Prostate gland (tissue), 2 donors: ENCODE results near the gene ARL15. TPM values are rescaled to one million over a fixed set of nuclear protein-coding genes. Genes with fewer than 3 reads are reported as not detected.

Source experiments
- DNase-seq: peaks from one replicate; pipeline ENCODE4 v3.0.0-alpha.2; 2019; ENCODE audit warnings: low spot score
- H3K27ac ChIP-seq, 2 donors: fragments of 200-600 bp; sonication (generic); 2 replicates each; pipeline ENCODE4 v1.5.1; 2017 to 2019
- H3K27me3 ChIP-seq: fragments of 200-600 bp; sonication (generic); replicated peaks from 2 replicates; pipeline ENCODE4 v1.5.1; 2019; ENCODE audit not compliant: insufficient read depth
- H3K36me3 ChIP-seq, 2 donors: fragments of 200-600 bp; sonication (generic); 1 replicate in 1 of 2; 2 replicates in 1 of 2; pipeline versions ENCODE4 v1.5.1 to v1.8.1; 2017 to 2019
- H3K4me1 ChIP-seq: fragments of 200-600 bp; sonication (generic); replicated peaks from 2 replicates; pipeline ENCODE4 v1.5.1; 2019
- H3K4me3 ChIP-seq, 2 donors: fragments of 200-600 bp; sonication (generic); 2 replicates each; pipeline ENCODE4 v1.5.1; 2017 to 2019
- H3K9me3 ChIP-seq: fragments of 200-600 bp; sonication (generic); 2 replicates; pipeline ENCODE4 v1.5.1; 2017
- CTCF ChIP-seq, 4 experiments: fragments of 200-600 bp in 2 of 4; fragments of 450-650 bp in 2 of 4; sonication (generic) in 2 of 4; IDR thresholded peaks; 1 replicate in 3 of 4; 2 replicates in 1 of 4; pipeline ENCODE4 v1.5.1; 2016 to 2019; ENCODE audit warnings: antibody characterized with exemption in 4 of 4, mild to moderate bottlenecking in 2 of 4, moderate library complexity in 2 of 4
- POLR2A ChIP-seq: fragments of 450-650 bp; IDR thresholded peaks from one replicate; pipeline ENCODE4 v1.6.1; 2016; ENCODE audit warnings: antibody characterized with exemption, mild to moderate bottlenecking
- POLR2AphosphoS5 ChIP-seq: sonication (generic); formaldehyde crosslinking; IDR thresholded peaks from one replicate; pipeline ENCODE4 v1.6.1; 2017; ENCODE audit warnings: antibody characterized with exemption
- WGBS: methylation state at CpG from one replicate; pipeline ENCODE4 v1.1.5; 2018; 5-methylcytosine and 5-hydroxymethylcytosine counted together
- intact Hi-C: fragments of 100-400 bp; cut with DNase I; formaldehyde crosslinking; loops from one replicate; pipeline ENCODE4 v1.14.2; 2022
- total RNA-seq, 2 donors: library from RNA; depleted of rRNA; stranded (reverse); fragments of >200 nt; gene quantifications; one replicate each; pipeline ENCODE4 v1.1.0, GENCODE V29; 2016

ARL15 gene
- total RNA-seq, 2 donors from 2014 or later: 16.1 to 38.4 TPM

GRCh38 chr5:54117957-54118356, 192.4 kb downstream of the ARL15 start:
- Histone ChIP-seq H3K36me3 (no peaks in the 10 kb centered on the region), H3K4me3 (no peak overlapping the region), H3K9me3 (no peaks in the 10 kb centered on the region), H3K27ac (no peak overlapping the region), H3K27me3 (no peaks in the 10 kb centered on the region), H3K4me1 (no peaks in the 10 kb centered on the region)
- intact Hi-C loops: no loop called here
- no peak for DNase-seq
- no peak for TF ChIP-seq POLR2AphosphoS5
- TF ChIP-seq CTCF (IDR thresholded peaks at IDR 0.05): no peak
- no peak for TF ChIP-seq POLR2A
- WGBS: 87% methylated on average over 2 of the region's 2 CpGs

- Histone ChIP-seq H3K27me3 (no peaks in the 10 kb centered on the region), H3K27ac (no peak overlapping the region), H3K9me3 (no peaks in the 10 kb centered on the region), H3K4me1 (no peaks in the 10 kb centered on the region), H3K36me3 (no peaks in the 10 kb centered on the region), H3K4me3 (no peak overlapping the region)
- 90% methylated on average over 3 of the region's 3 CpGs for WGBS
- intact Hi-C loops: no loop called here
- TF ChIP-seq POLR2A (no peak), CTCF (IDR thresholded peaks at IDR 0.05) (no peak), POLR2AphosphoS5 (no peak)
- no peak for DNase-seq
Observed at GRCh38 chr5:54115735-54116403, 194.5 kb downstream of the ARL15 start.

GRCh38 chr5:54113060-54113459, 197.3 kb downstream of the ARL15 start:
- H3K4me3 ChIP-seq: no peak overlapping the region

GRCh38 chr5:54109626-54110330, 200.6 kb downstream of the ARL15 start:
- no peak overlapping the region for H3K27ac ChIP-seq
- H3K4me3 ChIP-seq: no peak overlapping the region
- 62% methylated on average over 1 of the region's 1 CpG for WGBS
- intact Hi-C loops: no loop called here
- no peaks in the 10 kb centered on the region for H3K4me1 ChIP-seq
- no peaks in the 10 kb centered on the region for H3K27me3 ChIP-seq
- no peak for DNase-seq
- H3K9me3 ChIP-seq: no peaks in the 10 kb centered on the region
- TF ChIP-seq POLR2A: no peak
- TF ChIP-seq POLR2AphosphoS5: no peak
- TF ChIP-seq CTCF (IDR thresholded peaks at IDR 0.05): no peak
- no peaks in the 10 kb centered on the region for H3K36me3 ChIP-seq

More at GRCh38 chr5:54113060-54113459, 197.3 kb downstream of the ARL15 start:
- TF ChIP-seq POLR2AphosphoS5: no peak
- no peaks in the 10 kb centered on the region for H3K36me3 ChIP-seq
- WGBS: 61% methylated on average over 5 of the region's 5 CpGs
- intact Hi-C loops: no loop called here
- H3K9me3 ChIP-seq: no peaks in the 10 kb centered on the region
- no peaks in the 10 kb centered on the region for H3K4me1 ChIP-seq
- no peak for DNase-seq
- no peak overlapping the region for H3K27ac ChIP-seq
- H3K27me3 ChIP-seq: no peaks in the 10 kb centered on the region

GRCh38 chr5:54108136-54108535, 202.2 kb downstream of the ARL15 start:
- no peak for DNase-seq
- no peak overlapping the region for H3K27ac ChIP-seq
- TF ChIP-seq POLR2AphosphoS5 (no peak), POLR2A (no peak), CTCF (IDR thresholded peaks at IDR 0.05) (no peak)
- H3K9me3 ChIP-seq: no peaks in the 10 kb centered on the region
- intact Hi-C loops: no loop called here
- H3K4me1 ChIP-seq: no peaks in the 10 kb centered on the region
- WGBS: 94% methylated on average over 3 of the region's 3 CpGs
- no peaks in the 10 kb centered on the region for H3K36me3 ChIP-seq
- H3K27me3 ChIP-seq: no peaks in the 10 kb centered on the region
- H3K4me3 ChIP-seq: no peak overlapping the region
